ENCODE data around the gene METTL16. TPM values are rescaled to one million over a fixed set of nuclear protein-coding genes. Genes with fewer than 3 reads are reported as not detected.

METTL16 gene
- total and polyA plus RNA-seq, 2 of the 4 experiments (the other 2 are of a cell fraction): 11.8 to 15.4 TPM

- peak overlapping the region; percentile 95 for H3K14ac ChIP-seq (replicated peaks; ENCODE audit: low read depth, low read length)
- peak overlapping the region; percentile 75; the same call in 2 of the 3 replicates for H2BK15ac ChIP-seq (ENCODE audit: low read depth, low read length)
- peaks cover 44% of the 10 kb centered on the region for H4K20me1 ChIP-seq (ENCODE audit: insufficient read depth, low read length)
- H3K4me1 ChIP-seq (ENCODE audit: control insufficient read depth, insufficient read depth, low read length): peaks cover 38% of the 10 kb centered on the region
- peak overlapping the region; percentile 51 for H4K5ac ChIP-seq (ENCODE audit: low read depth, low read length)
- DNase-seq: peak; percentile 78
- intact Hi-C loops (cut with micrococcal nuclease): no loop called here
- H2BK120ac ChIP-seq (ENCODE audit: low read depth, low read length): peak overlapping the region; percentile 88
- ChIA-PET POLR2A (ENCODE audit: unreplicated experiment) (interaction anchor here (0.6 to 0.7 kb wide), 4 partner anchors 8 to 30 kb away, joined by 3 to 4 read pairs (median 3); no protein-coding TSS in a partner anchor), CTCF (interaction anchor here (1.4 to 3.2 kb wide), 3 partner anchors 11 to 22 kb away, joined by 3 to 21 read pairs (median 6); no protein-coding TSS in a partner anchor)
- no peaks in the 10 kb centered on the region for H3K27me3 ChIP-seq (ENCODE audit: control insufficient read depth, insufficient read depth, low read length)
- H3K36me3 ChIP-seq (ENCODE audit: control insufficient read depth, insufficient read depth, low read length): peaks cover 2% of the 10 kb centered on the region; the same call in 1 of the 2 replicates
- peak overlapping the region; percentile 97 for H4K91ac ChIP-seq (ENCODE audit: insufficient read depth, low read depth, low read length)
- no peaks in the 10 kb centered on the region for H3K9me3 ChIP-seq (ENCODE audit: control insufficient read depth, insufficient read depth, low read length)
- in situ Hi-C loops (cut with MboI; ENCODE audit: low sequenced_read_pairs): no loop called here
- H2BK5ac ChIP-seq (ENCODE audit: low read depth, low read length, poor library complexity, severe bottlenecking): peak overlapping the region; percentile 93
- dilution Hi-C loops (cut with HindIII; ENCODE audit: low sequenced_read_pairs, unreplicated experiment): no loop called here
- peak overlapping the region; percentile 90 for H3K23ac ChIP-seq (ENCODE audit: low read depth, low read length)
- H3K9me1 ChIP-seq (ENCODE audit: insufficient read depth, low read length): peaks cover 17% of the 10 kb centered on the region
- peak overlapping the region; percentile 88 for H3K4ac ChIP-seq (ENCODE audit: low read depth, low read length)
- peak overlapping the region; percentile 98 for H3K27ac ChIP-seq (ENCODE audit: insufficient read depth, low read length)
- H3K56ac ChIP-seq (ENCODE audit: extremely low read depth, insufficient read depth, low read length): peak overlapping the region; percentile 95
- 0% methylated on average over 8 of the region's 99 CpGs; no CpG with 5 or more reads in 1 of the 2 experiments for WGBS, 2 experiments (ENCODE audit: extremely low coverage in 2 of 2, insufficient read length in 1 of 2)
- peak overlapping the region; percentile 61 for H3K4me3 ChIP-seq (ENCODE audit: insufficient read depth, low read depth, low read length)
- peak overlapping the region; percentile 92 for H2AK5ac ChIP-seq (ENCODE audit: low read depth, low read length)
- peak overlapping the region; percentile 100 for H2AK9ac ChIP-seq (replicated peaks; ENCODE audit: low read depth, low read length, poor library complexity)
- no TSS peak for BruUV-seq (replicated peaks)
- H3K4me2 ChIP-seq (ENCODE audit: low read depth, low read length): peak overlapping the region; percentile 93
- H3K79me1 ChIP-seq (ENCODE audit: low read depth in 1 of 2, low read length in 2 of 2): peaks cover 22 to 76% of the 10 kb centered on the region in 2 experiments
- peak overlapping the region; percentile 81 for H3K9ac ChIP-seq (ENCODE audit: low read depth, low read length)
- H2BK20ac ChIP-seq (ENCODE audit: low read depth, low read length): no peak overlapping the region; the same call in 1 of the 2 replicates
- peak overlapping the region; percentile 81 to 90 for H4K8ac ChIP-seq (ENCODE audit: low read depth in 2 of 2, low read length in 2 of 2)
- H2AFZ ChIP-seq (replicated peaks; ENCODE audit: low read length, poor library complexity): peak overlapping the region; percentile 91
- peak overlapping the region; percentile 50; the same call in 1 of the 2 replicates for H3K18ac ChIP-seq (ENCODE audit: low read depth, low read length)
- peak; percentile 27 for ATAC-seq (ENCODE audit: low read depth)
- TF ChIP-seq RFX5 (IDR thresholded peaks at IDR 0.05; ENCODE audit: low read depth, low read length) (no peak), BHLHE40 (IDR thresholded peaks at IDR 0.05; ENCODE audit: low read depth, low read length) (no peak), MXI1 (IDR thresholded peaks at IDR 0.05; ENCODE audit: borderline replicate concordance, low read depth, low read length) (peak; percentile 69; the same call in 1 of the 2 replicates), CTCF (conservative IDR thresholded peaks at IDR 0.05; ENCODE audit: low read depth, low read length) (no peak), RCOR1 (IDR thresholded peaks at IDR 0.05; ENCODE audit: insufficient replicate concordance, low read length) (no peak), CEBPB (IDR thresholded peaks at IDR 0.05; ENCODE audit: low read depth, low read length) (no peak), MAZ (IDR thresholded peaks at IDR 0.05; ENCODE audit: borderline replicate concordance, low read depth, low read length) (peak; percentile 90; the same call in 1 of the 2 replicates), SMC3 (IDR thresholded peaks at IDR 0.05; ENCODE audit: low read depth, low read length) (no peak), MAFK (IDR thresholded peaks at IDR 0.05; ENCODE audit: low read depth, low read length) (no peak), ELK1 (IDR thresholded peaks at IDR 0.05; ENCODE audit: borderline replicate concordance, low read depth, low read length) (no peak), POLR2A (IDR thresholded peaks at IDR 0.05; ENCODE audit: low read depth, low read length) (peak; percentile 68), NFE2L2 (IDR thresholded peaks at IDR 0.05; ENCODE audit: low read depth, low read length) (no peak), FOS (IDR thresholded peaks at IDR 0.05; ENCODE audit: low read depth, low read length) (no peak)
Observed at GRCh38 chr17:2393174-2393953, 118.3 kb downstream of the METTL16 start.
